Omental fat pad (tissue), 4 donors: Measurements from ENCODE around the gene ADAT2. TPM values are rescaled to one million over a fixed set of nuclear protein-coding genes. Genes with fewer than 3 reads are reported as not detected.

ENCODE experiments used
- ATAC-seq: fragments of 150-250 bp; one replicate; pipeline ENCODE4 v1.9.1; 2016; ENCODE audit warnings: mild to moderate bottlenecking, moderate library complexity; ENCODE audit not compliant: low FRiP score
- DNase-seq: peaks from one replicate; pipeline ENCODE4 v3.0.0-alpha.2; 2019; ENCODE audit warnings: low spot score
- small RNA-seq: library from RNA; depleted of rRNA; stranded (forward); fragments of <200 nt; gene quantifications from one replicate; pipeline ENCODE3, GENCODE V24; 2016
- total RNA-seq, 4 donors: library from RNA; depleted of rRNA; stranded (reverse); fragments of >200 nt; gene quantifications; one replicate each; pipeline ENCODE4 v1.1.0, GENCODE V29; 2016
- TF ChIP-seq, protein P1 (sequence below), 3 donors: fragments of 450-650 bp; IDR thresholded peaks; one replicate each; pipeline ENCODE4 v1.5.1; 2016 to 2017; ENCODE audit warnings: antibody characterized with exemption in 3 of 3, mild to moderate bottlenecking in 3 of 3, moderate library complexity in 2 of 3

ADAT2 gene
- total RNA-seq, 4 donors from 2014 or later, result 4.5 to 18.0 (median 7.3) TPM

DNA sequence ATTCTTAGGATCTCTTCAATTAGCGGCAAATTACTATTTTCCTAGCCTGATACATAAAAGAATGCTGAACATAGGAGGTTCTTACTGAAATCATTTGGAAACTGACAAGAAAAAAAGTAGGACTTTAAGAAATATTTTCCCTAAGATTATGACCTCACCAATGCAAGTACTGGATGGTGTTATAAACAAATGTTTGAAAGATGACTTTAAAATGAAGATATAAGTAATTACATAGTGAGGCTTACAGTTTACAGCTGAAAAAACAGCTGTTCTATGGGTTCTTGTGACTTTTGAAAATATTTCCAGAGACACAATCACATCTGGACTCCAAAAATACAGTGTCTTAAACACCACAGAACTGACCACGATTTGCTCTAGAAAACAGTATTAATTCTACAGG lies 64.9 kb downstream of the ADAT2 start:
- TF ChIP-seq, protein P1, sequence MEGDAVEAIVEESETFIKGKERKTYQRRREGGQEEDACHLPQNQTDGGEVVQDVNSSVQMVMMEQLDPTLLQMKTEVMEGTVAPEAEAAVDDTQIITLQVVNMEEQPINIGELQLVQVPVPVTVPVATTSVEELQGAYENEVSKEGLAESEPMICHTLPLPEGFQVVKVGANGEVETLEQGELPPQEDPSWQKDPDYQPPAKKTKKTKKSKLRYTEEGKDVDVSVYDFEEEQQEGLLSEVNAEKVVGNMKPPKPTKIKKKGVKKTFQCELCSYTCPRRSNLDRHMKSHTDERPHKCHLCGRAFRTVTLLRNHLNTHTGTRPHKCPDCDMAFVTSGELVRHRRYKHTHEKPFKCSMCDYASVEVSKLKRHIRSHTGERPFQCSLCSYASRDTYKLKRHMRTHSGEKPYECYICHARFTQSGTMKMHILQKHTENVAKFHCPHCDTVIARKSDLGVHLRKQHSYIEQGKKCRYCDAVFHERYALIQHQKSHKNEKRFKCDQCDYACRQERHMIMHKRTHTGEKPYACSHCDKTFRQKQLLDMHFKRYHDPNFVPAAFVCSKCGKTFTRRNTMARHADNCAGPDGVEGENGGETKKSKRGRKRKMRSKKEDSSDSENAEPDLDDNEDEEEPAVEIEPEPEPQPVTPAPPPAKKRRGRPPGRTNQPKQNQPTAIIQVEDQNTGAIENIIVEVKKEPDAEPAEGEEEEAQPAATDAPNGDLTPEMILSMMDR (IDR thresholded peaks at IDR 0.05), result no peak
- ATAC-seq, result no peak
- no peak for DNase-seq

DNA sequence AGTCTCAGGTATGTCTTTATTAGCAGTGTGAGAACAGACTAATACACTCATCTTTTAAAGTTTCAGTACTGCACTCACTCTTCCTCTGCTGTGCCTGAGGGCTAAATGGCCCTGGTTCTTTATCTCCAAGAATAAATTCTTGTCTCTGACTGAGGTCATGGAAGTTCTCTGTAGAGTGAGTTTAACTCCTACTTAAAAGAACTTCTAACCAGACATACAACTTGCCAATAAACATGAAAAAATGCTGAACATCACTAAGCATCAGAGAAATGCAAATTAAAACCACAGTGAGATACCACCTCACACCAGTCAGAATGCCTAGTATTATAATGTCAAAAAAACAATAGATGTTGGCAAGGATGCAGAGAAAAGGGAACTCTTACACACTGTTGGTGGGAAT lies 73.6 kb downstream of the ADAT2 start:
- TF ChIP-seq, protein P1 (IDR thresholded peaks at IDR 0.05), result no peak
- DNase-seq (no peak), ATAC-seq (no peak)

DNA sequence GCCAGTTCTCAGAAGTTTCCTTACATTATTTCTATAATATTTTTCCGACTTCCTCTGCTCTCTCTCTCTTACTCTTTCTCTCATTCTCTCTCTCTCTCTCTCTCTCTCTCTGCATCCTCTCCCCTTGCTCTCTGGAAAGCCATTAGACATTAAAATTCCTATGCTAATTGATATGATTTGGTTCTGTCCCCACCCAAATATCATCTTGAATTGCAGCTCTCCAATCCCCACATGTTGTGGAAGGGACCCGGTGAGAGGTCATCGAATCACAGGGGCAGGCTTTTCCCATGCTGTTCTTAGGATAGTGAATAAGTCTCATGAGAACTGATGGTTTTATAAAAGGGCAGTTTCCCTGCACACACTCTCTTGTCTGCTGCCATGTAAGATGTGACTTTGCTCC lies 74.1 kb downstream of the ADAT2 start:
- DNase-seq (no peak), ATAC-seq (no peak)
- TF ChIP-seq, protein P1 (IDR thresholded peaks at IDR 0.05), result no peak

DNA sequence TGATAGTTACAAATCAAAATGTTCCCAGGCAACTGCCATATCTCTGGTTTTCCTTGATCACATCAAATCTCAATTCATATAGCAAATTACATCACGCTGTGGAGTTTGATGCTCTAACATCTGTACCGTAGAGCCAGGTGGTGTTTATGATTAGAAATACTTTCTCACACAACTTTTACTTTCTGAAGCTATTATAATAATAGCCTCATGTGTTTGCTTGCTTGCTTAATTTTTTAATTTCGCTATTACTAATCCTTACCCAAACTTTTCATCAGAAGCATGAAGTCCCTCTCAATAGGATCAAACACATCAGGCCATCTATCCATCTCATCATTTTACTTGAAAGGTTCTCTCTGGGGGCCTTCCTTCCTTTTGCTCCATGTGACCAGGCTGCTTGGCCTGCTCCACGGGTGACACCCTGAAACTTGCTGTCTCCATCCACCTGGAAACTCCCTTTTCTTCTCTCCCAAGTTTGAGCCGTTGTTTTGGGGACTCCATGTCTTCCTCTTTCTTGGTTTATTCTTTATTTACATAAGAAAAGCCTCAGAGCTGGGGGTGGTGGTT lies 75.4 kb downstream of the ADAT2 start:
- TF ChIP-seq, protein P1 (IDR thresholded peaks at IDR 0.05), result no peak
- DNase-seq, result no peak
- ATAC-seq, result no peak

DNA sequence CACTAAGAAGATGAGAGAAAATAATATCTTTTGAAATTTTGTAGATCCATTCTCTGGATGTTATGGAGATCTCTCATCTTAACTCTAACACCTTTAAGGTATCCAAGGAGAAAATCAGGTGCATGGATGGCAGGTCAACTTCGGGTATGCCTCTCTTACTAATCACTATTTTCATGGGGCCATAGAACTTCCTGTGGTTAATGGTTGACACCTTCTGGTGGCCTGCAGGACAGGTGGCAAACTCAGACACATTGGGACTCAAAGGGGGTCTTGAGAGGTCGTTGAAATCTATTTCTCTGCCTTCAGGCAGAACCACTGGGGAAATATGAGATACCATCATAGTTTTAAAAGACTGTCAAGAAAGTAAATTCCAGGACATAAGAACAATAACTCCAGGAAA lies 76.5 kb downstream of the ADAT2 start:
- TF ChIP-seq, protein P1 (IDR thresholded peaks at IDR 0.05), result no peak
- ATAC-seq, result no peak

More for the DNA sequence above, 76.5 kb downstream of the ADAT2 start:
- DNase-seq, result no peak

Small RNA genes lying within 50 kb of the gene (small RNA-seq; reads per million reads assigned to genes)
- gene RNA5SP221, result not detected

Other genes starting within 250 kb of the ADAT2 start
- 10 to 100 TPM in 3 of 4 donors, 1 to 10 TPM in 1; 9.7 to 14.2 (median 11.9) TPM for gene PEX3, start 110 bp upstream of the ADAT2 start, total RNA-seq
- 10 to 100 TPM; 29.8 to 41.8 (median 36.8) TPM for gene FUCA2, start 61.0 kb upstream of the ADAT2 start, total RNA-seq
- gene PHACTR2, start 227.3 kb upstream of the ADAT2 start, total RNA-seq, result 100 to 1,000 TPM in 1 of 4 donors, 10 to 100 TPM in 3; 50.8 to 102 (median 65.1) TPM